MM.1S (cell line): ENCODE measurements around the gene COG5.

Source experiments
- DNase-seq: peaks from one replicate; pipeline ENCODE4 v3.0.0-alpha.2; 2015
- H2AFZ ChIP-seq: fragments of 300-600 bp; sonication (generic); 2 replicates; pipeline ENCODE4 v1.6.0; 2016; ENCODE audit warnings: antibody characterized with exemption, low read length
- H3F3A ChIP-seq: fragments of 300-600 bp; sonication (generic); 2 replicates; pipeline ENCODE4 v1.6.1; 2016; ENCODE audit warnings: mild to moderate bottlenecking, antibody characterized with exemption, low read length, moderate library complexity, mixed read lengths; ENCODE audit not compliant: insufficient read depth
- H3K27ac ChIP-seq: fragments of 300-600 bp; sonication (generic); 2 replicates; pipeline ENCODE4 v1.5.1; 2016; ENCODE audit warnings: mild to moderate bottlenecking, low read length
- H3K27me3 ChIP-seq: fragments of 300-600 bp; sonication (generic); replicated peaks from 2 replicates; pipeline ENCODE4 v1.6.0; 2016; ENCODE audit warnings: low read length; ENCODE audit not compliant: insufficient read depth
- H3K36me3 ChIP-seq: fragments of 300-600 bp; sonication (generic); replicated peaks from 2 replicates; pipeline ENCODE4 v1.6.1; 2016; ENCODE audit warnings: mild to moderate bottlenecking, low read length, mixed read lengths; ENCODE audit not compliant: insufficient read depth
- H3K4me1 ChIP-seq: fragments of 300-600 bp; sonication (generic); 2 replicates; pipeline ENCODE4 v1.6.1; 2016; ENCODE audit warnings: low read length, mixed read lengths
- H3K4me2 ChIP-seq: fragments of 300-600 bp; sonication (generic); 2 replicates; pipeline ENCODE4 v1.6.0; 2016; ENCODE audit warnings: low read depth, low read length
- H3K4me3 ChIP-seq: fragments of 300-600 bp; sonication (generic); 2 replicates; pipeline ENCODE4 v1.5.1; 2016; ENCODE audit warnings: low read length, mixed read lengths
- H3K79me2 ChIP-seq: fragments of 300-600 bp; sonication (generic); 2 replicates; pipeline ENCODE4 v1.6.1; 2016; ENCODE audit warnings: mixed run types, low read length, mixed read lengths
- H3K9ac ChIP-seq: fragments of 300-600 bp; sonication (generic); 2 replicates; pipeline ENCODE4 v1.6.1; 2016; ENCODE audit warnings: low read length, mixed read lengths
- H3K9me2 ChIP-seq: fragments of 300-600 bp; sonication (generic); replicated peaks from 2 replicates; pipeline ENCODE4 v1.6.1; 2016; ENCODE audit warnings: mild to moderate bottlenecking, low read length, mixed read lengths; ENCODE audit not compliant: insufficient read depth
- H3K9me3 ChIP-seq: fragments of 300-600 bp; sonication (generic); replicated peaks from 2 replicates; pipeline ENCODE4 v1.6.1; 2016; ENCODE audit warnings: mild to moderate bottlenecking, low read length, mixed read lengths; ENCODE audit not compliant: insufficient read depth
- H4K20me1 ChIP-seq: fragments of 300-600 bp; sonication (generic); 2 replicates; pipeline ENCODE4 v1.6.1; 2016; ENCODE audit warnings: mild to moderate bottlenecking, low read length, moderate library complexity, mixed read lengths; ENCODE audit not compliant: insufficient read depth
- CTCF ChIP-seq: fragments of 300-600 bp; sonication (generic); IDR thresholded peaks from 2 replicates; pipeline ENCODE4 v1.5.1; 2016; ENCODE audit warnings: antibody characterized with exemption, low read length, mixed read lengths
- EZH2 ChIP-seq: fragments of 300-600 bp; sonication (generic); optimal IDR thresholded peaks from 2 replicates; pipeline ENCODE3; 2017; ENCODE audit warnings: low read depth, mild to moderate bottlenecking, antibody characterized with exemption, low read length, mixed read lengths
- EZH2phosphoT487 ChIP-seq: fragments of 300-600 bp; sonication (generic); IDR thresholded peaks from 2 replicates; pipeline ENCODE4 v1.6.1; 2018; ENCODE audit warnings: antibody characterized with exemption, low read length

Gene COG5

GRCh38 chr7:107154826-107155225 lies 408.9 kb downstream of the COG5 start:
- no peak overlapping the region for H3K4me2 ChIP-seq
- no peak overlapping the region for H2AFZ ChIP-seq
- H3K36me3 ChIP-seq = no peaks in the 10 kb centered on the region
- H4K20me1 ChIP-seq = no peaks in the 10 kb centered on the region
- TF ChIP-seq EZH2 (no peak), CTCF (no peak), EZH2phosphoT487 (no peak)
- H3K9me2 ChIP-seq = no peaks in the 10 kb centered on the region
- no peak overlapping the region for H3K9ac ChIP-seq
- no peak overlapping the region for H3K4me3 ChIP-seq
- H3K79me2 ChIP-seq = no peaks in the 10 kb centered on the region
- H3F3A ChIP-seq = no peaks in the 10 kb centered on the region
- H3K27me3 ChIP-seq = no peaks in the 10 kb centered on the region
- no peak for DNase-seq
- H3K9me3 ChIP-seq = no peaks in the 10 kb centered on the region
- H3K27ac ChIP-seq = no peak overlapping the region
- H3K4me1 ChIP-seq = no peaks in the 10 kb centered on the region

- Histone ChIP-seq H3K79me2 (no peaks in the 10 kb centered on the region), H3K9me2 (no peaks in the 10 kb centered on the region), H3K27ac (no peak overlapping the region), H3F3A (no peaks in the 10 kb centered on the region), H3K9ac (no peak overlapping the region), H3K36me3 (no peaks in the 10 kb centered on the region), H2AFZ (no peak overlapping the region), H3K9me3 (no peaks in the 10 kb centered on the region), H3K27me3 (no peaks in the 10 kb centered on the region), H3K4me3 (no peak overlapping the region), H3K4me2 (no peak overlapping the region), H4K20me1 (no peaks in the 10 kb centered on the region), H3K4me1 (no peaks in the 10 kb centered on the region)
- TF ChIP-seq CTCF = no peak
- TF ChIP-seq EZH2 = no peak
- TF ChIP-seq EZH2phosphoT487 = no peak
- no peak for DNase-seq
These were observed 411.7 kb downstream of the COG5 start for GRCh38 chr7:107152011-107152410.
